Retinal pigment epithelial cell (primary cell): ENCODE data around the gene CNNM3.

Source experiments
- DNase-seq: peaks from one replicate; pipeline ENCODE4 v3.0.0-alpha.2; 2010; ENCODE audit warnings: low read depth
- H3K4me3 ChIP-seq: 2 replicates; pipeline ENCODE4 v1.5.1; 2011; ENCODE audit warnings: mild to moderate bottlenecking, low read length, control low read depth, moderate library complexity
- CTCF ChIP-seq: conservative IDR thresholded peaks from 2 replicates; pipeline ENCODE4 v1.5.1; 2011; ENCODE audit warnings: low read depth, low read length, control low read depth, inconsistent platforms

Gene CNNM3

GRCh38 chr2:96866149-96866548, 50.1 kb downstream of the CNNM3 start:
- H3K4me3 ChIP-seq: no peak overlapping the region
- no peak for DNase-seq
- no peak for TF ChIP-seq CTCF

GRCh38 chr2:96866586-96866985, 50.5 kb downstream of the CNNM3 start:
- H3K4me3 ChIP-seq: peak overlapping the region; percentile 87
- DNase-seq: no peak
- no peak for TF ChIP-seq CTCF

- no peak for TF ChIP-seq CTCF
- DNase-seq: no peak
- H3K4me3 ChIP-seq: peak overlapping the region; percentile 87
These were observed 51.1 kb downstream of the CNNM3 start for GRCh38 chr2:96866986-96867755.

- no peak for DNase-seq
- peak overlapping the region; percentile 87 for H3K4me3 ChIP-seq
- no peak for TF ChIP-seq CTCF
These were observed 51.9 kb downstream of the CNNM3 start for GRCh38 chr2:96867756-96868554.

GRCh38 chr2:96868555-96869280, 52.6 kb downstream of the CNNM3 start:
- TF ChIP-seq CTCF: peak; percentile 58
- peak; percentile 61 for DNase-seq
- H3K4me3 ChIP-seq: peak overlapping the region; percentile 87

- no peak for DNase-seq
- peak overlapping the region; percentile 87 for H3K4me3 ChIP-seq
- TF ChIP-seq CTCF: no peak
These were observed 53.3 kb downstream of the CNNM3 start for GRCh38 chr2:96869281-96869821.
